Tibial nerve (tissue), 4 donors: ENCODE measurements around the gene CEP43. TPM values are rescaled to one million over a fixed set of nuclear protein-coding genes. Genes with fewer than 3 reads are reported as not detected.

Experiments used
- DNase-seq, 2 donors: peaks; one replicate each; pipeline ENCODE4 v3.0.0-alpha.2; 2019; ENCODE audit warnings: low spot score in 2 of 2
- H3K27ac ChIP-seq, 4 donors: fragments of 200-600 bp; sonication (generic) in 3 of 4; one replicate each; pipeline ENCODE4 v1.5.1; 2017 to 2019; ENCODE audit warnings: mild to moderate bottlenecking in 1 of 4
- H3K27me3 ChIP-seq, 2 donors: fragments of 200-600 bp; sonication (generic) in 1 of 2; one replicate each; pipeline versions ENCODE4 v1.5.1 to v1.6.0; 2017 to 2019
- H3K36me3 ChIP-seq, 3 donors: fragments of 200-600 bp; sonication (generic); one replicate each; pipeline ENCODE4 v1.5.1; 2018 to 2019
- H3K4me1 ChIP-seq, 4 donors: fragments of 200-600 bp; sonication (generic) in 3 of 4; one replicate each; pipeline ENCODE4 v1.5.1; 2017 to 2019
- H3K4me3 ChIP-seq, 4 donors: fragments of 200-600 bp; sonication (generic) in 3 of 4; one replicate each; pipeline ENCODE4 v1.5.1; 2017 to 2019; ENCODE audit warnings: mild to moderate bottlenecking in 1 of 4, moderate library complexity in 1 of 4
- H3K9me3 ChIP-seq, 4 donors: fragments of 200-600 bp; sonication (generic) in 3 of 4; one replicate each; pipeline ENCODE4 v1.5.1; 2017 to 2019
- CTCF ChIP-seq, 5 experiments: fragments of 200-600 bp in 3 of 5; fragments of 450-650 bp in 2 of 5; sonication (generic) in 3 of 5; IDR thresholded peaks; one replicate each; pipeline ENCODE4 v1.5.1; 2016 to 2019; ENCODE audit warnings: antibody characterized with exemption in 5 of 5, mild to moderate bottlenecking in 3 of 5, moderate library complexity in 2 of 5
- EP300 ChIP-seq, 2 donors: sonication (generic); formaldehyde crosslinking; IDR thresholded peaks; one replicate each; pipeline ENCODE4 v1.6.1; 2017; ENCODE audit warnings: antibody characterized with exemption in 2 of 2, mild to moderate bottlenecking in 1 of 2
- POLR2A ChIP-seq, 2 donors: fragments of 450-650 bp; IDR thresholded peaks; one replicate each; pipeline ENCODE4 v1.6.1; 2017; ENCODE audit warnings: antibody characterized with exemption in 2 of 2, mild to moderate bottlenecking in 2 of 2, moderate library complexity in 2 of 2
- WGBS, 2 donors: methylation state at CpG; one replicate each; pipeline ENCODE4 v1.1.5; 2018; 5-methylcytosine and 5-hydroxymethylcytosine counted together
- total RNA-seq, 4 donors: library from RNA; depleted of rRNA; stranded (reverse); fragments of >200 nt; gene quantifications; one replicate each; pipeline ENCODE4 v1.1.0, GENCODE V29; 2016

CEP43 gene
- total RNA-seq, 4 donors from 2014 or later: 14.0 to 23.7 (median 23.2) TPM

- Histone ChIP-seq H3K27ac (no peak overlapping the region), H3K4me3 (no peak overlapping the region), H3K4me1 (no peaks in the 10 kb centered on the region), H3K27me3 (no peaks in the 10 kb centered on the region), H3K9me3 (no peaks in the 10 kb centered on the region), H3K36me3 (peaks cover 0 to 87% (median 4%) of the 10 kb centered on the region in 3 donors)
- no peak for DNase-seq
- TF ChIP-seq POLR2A (IDR thresholded peaks at IDR 0.05) (no peak), CTCF (IDR thresholded peaks at IDR 0.05) (no peak), EP300 (IDR thresholded peaks at IDR 0.05) (no peak)
- WGBS, 2 donors: 86 to 89% methylated on average over 3 of the region's 3 CpGs
These were observed 38.6 kb downstream of the CEP43 start for GRCh38 chr6:167037762-167038161.

GRCh38 chr6:167044696-167045095 lies 45.5 kb downstream of the CEP43 start:
- no peaks in the 10 kb centered on the region for H3K4me1 ChIP-seq
- 76 to 84% methylated on average over 10 of the region's 10 CpGs for WGBS, 2 donors
- H3K9me3 ChIP-seq: no peaks in the 10 kb centered on the region
- no peaks in the 10 kb centered on the region for H3K27me3 ChIP-seq
- peaks cover 0 to 47% (median 0%) of the 10 kb centered on the region in 3 donors for H3K36me3 ChIP-seq
- H3K27ac ChIP-seq: no peak overlapping the region
- no peak for DNase-seq
- H3K4me3 ChIP-seq: no peak overlapping the region
- TF ChIP-seq EP300 (IDR thresholded peaks at IDR 0.05): no peak
- no peak for TF ChIP-seq CTCF (IDR thresholded peaks at IDR 0.05)
- no peak for TF ChIP-seq POLR2A (IDR thresholded peaks at IDR 0.05)

GRCh38 chr6:167045828-167046580 lies 46.8 kb downstream of the CEP43 start:
- H3K27ac ChIP-seq: no peak overlapping the region
- WGBS, 2 donors: 85 to 90% methylated on average over 6 of the region's 6 CpGs

GRCh38 chr6:167046861-167047495 lies 47.8 kb downstream of the CEP43 start:
- Histone ChIP-seq H3K4me3 (no peak overlapping the region), H3K27ac (peak overlapping the region in 1 of 4 donors; percentile 47), H3K27me3 (no peaks in the 10 kb centered on the region), H3K9me3 (no peaks in the 10 kb centered on the region), H3K4me1 (no peaks in the 10 kb centered on the region), H3K36me3 (peaks cover 0 to 27% (median 0%) of the 10 kb centered on the region in 3 donors)
- 81 to 85% methylated on average over 8 of the region's 8 CpGs for WGBS, 2 donors
- TF ChIP-seq POLR2A (IDR thresholded peaks at IDR 0.05) (no peak), CTCF (IDR thresholded peaks at IDR 0.05) (no peak), EP300 (IDR thresholded peaks at IDR 0.05) (no peak)
- no peak for DNase-seq

More at GRCh38 chr6:167045828-167046580, 46.8 kb downstream of the CEP43 start:
- Histone ChIP-seq H3K27me3 (no peaks in the 10 kb centered on the region), H3K4me3 (no peak overlapping the region), H3K4me1 (no peaks in the 10 kb centered on the region), H3K36me3 (peaks cover 0 to 36% (median 0%) of the 10 kb centered on the region in 3 donors), H3K9me3 (no peaks in the 10 kb centered on the region)
- no peak for DNase-seq
- TF ChIP-seq CTCF (IDR thresholded peaks at IDR 0.05): peak in 1 of 5 experiments; percentile 11
- no peak for TF ChIP-seq POLR2A (IDR thresholded peaks at IDR 0.05)

- TF ChIP-seq CTCF (IDR thresholded peaks at IDR 0.05) (no peak), EP300 (IDR thresholded peaks at IDR 0.05) (no peak), POLR2A (IDR thresholded peaks at IDR 0.05) (no peak)
- 75 to 83% methylated on average over 10 of the region's 10 CpGs for WGBS, 2 donors
- Histone ChIP-seq H3K36me3 (peaks cover 0 to 24% (median 0%) of the 10 kb centered on the region in 3 donors), H3K4me1 (no peaks in the 10 kb centered on the region), H3K27ac (peak overlapping the region in 1 of 4 donors; percentile 47), H3K4me3 (peak overlapping the region in 1 of 4 donors; percentile 20), H3K9me3 (no peaks in the 10 kb centered on the region), H3K27me3 (no peaks in the 10 kb centered on the region)
- DNase-seq: no peak
These were observed 48.4 kb downstream of the CEP43 start for GRCh38 chr6:167047554-167047953.
